Panc1 (cell line): ENCODE results near the gene CYS1. TPM values are rescaled to one million over a fixed set of nuclear protein-coding genes. Genes with fewer than 3 reads are reported as not detected.

ENCODE experiments used
- ATAC-seq: fragments of 200-7000 bp; cut with Tn5 transposase; 2 replicates; pipeline ENCODE4 v1.9.1; 2020; ENCODE audit warnings: mild to moderate bottlenecking, moderate library complexity
- BruUV-seq: library from RNA; stranded (reverse); fragments of 400-500 nt; replicated peaks from 2 replicates; lab custom pipeline; 2021; lab: Mats Ljungman, UMichigan
- CTCF ChIA-PET: fragments of 300-600 bp; sonication (Branson Sonifier 250); formaldehyde crosslinking; loops from one replicate; lab custom pipeline; 2022; ENCODE audit warnings: antibody characterized with exemption; lab: Charles Lee
- POLR2A ChIA-PET: fragments of 300-600 bp; sonication (Branson Sonifier 250); formaldehyde crosslinking; loops from one replicate; lab custom pipeline; 2022; ENCODE audit warnings: antibody characterized with exemption; lab: Charles Lee
- DNase-seq: peaks from one replicate; pipeline ENCODE4 v3.0.0-alpha.2; 2010; ENCODE audit warnings: low read depth, low spot score
- H3K27ac ChIP-seq: 2 replicates; pipeline ENCODE4 v1.5.1; 2011; ENCODE audit warnings: mild to moderate bottlenecking, low read length, inconsistent platforms
- H3K27me3 ChIP-seq: fragments of 200-500 bp; sonication (Bioruptor generic); 2 replicates; pipeline ENCODE4 v1.6.0; 2014; ENCODE audit warnings: low read length, inconsistent platforms; ENCODE audit not compliant: control insufficient read depth, insufficient read depth
- H3K36me3 ChIP-seq: fragments of 200-500 bp; sonication (Bioruptor generic); 2 replicates; pipeline ENCODE4 v1.5.1; 2014; ENCODE audit warnings: inconsistent platforms, mild to moderate bottlenecking, low read length, moderate library complexity; ENCODE audit not compliant: control insufficient read depth, insufficient read depth
- H3K4me1 ChIP-seq: 2 replicates; pipeline ENCODE4 v1.5.1; 2011; ENCODE audit warnings: inconsistent platforms, mild to moderate bottlenecking, low read length, moderate library complexity; ENCODE audit not compliant: control insufficient read depth, insufficient read depth
- H3K4me3 ChIP-seq, 2 experiments: 2 replicates each; pipeline ENCODE4 v1.5.1; 2011 to 2012; ENCODE audit warnings: low read depth in 2 of 2, low read length in 2 of 2, mild to moderate bottlenecking in 2 of 2, inconsistent platforms in 1 of 2, moderate library complexity in 1 of 2
- H3K9me3 ChIP-seq: fragments of 200-500 bp; sonication (Bioruptor generic); 2 replicates; pipeline ENCODE4 v1.5.1; 2014; ENCODE audit warnings: low read depth, mild to moderate bottlenecking, inconsistent platforms, low read length, moderate library complexity; ENCODE audit not compliant: control insufficient read depth, insufficient read depth
- CTCF ChIP-seq: fragments of 450-650 bp; IDR thresholded peaks from 2 replicates; pipeline ENCODE4 v1.5.1; 2017; ENCODE audit warnings: mild to moderate bottlenecking
- POLR2AphosphoS5 ChIP-seq: IDR thresholded peaks from 2 replicates; pipeline ENCODE4 v1.6.1; 2012; ENCODE audit warnings: mild to moderate bottlenecking, low read depth, low read length, moderate library complexity
- REST ChIP-seq, 2 experiments: IDR thresholded peaks; 2 replicates each; pipeline ENCODE4 v1.6.1; 2011 to 2012; ENCODE audit warnings: low read depth in 2 of 2, control low read depth in 1 of 2, low read length in 1 of 2, mild to moderate bottlenecking in 1 of 2, moderate library complexity in 1 of 2; ENCODE audit not compliant: insufficient read depth in 1 of 2
- SIN3A ChIP-seq: IDR thresholded peaks from 2 replicates; pipeline ENCODE4 v1.6.1; 2012; ENCODE audit warnings: low read depth, mild to moderate bottlenecking, low read length, moderate library complexity, borderline replicate concordance; ENCODE audit not compliant: insufficient read depth
- TCF7L2 ChIP-seq: IDR thresholded peaks from 2 replicates; pipeline ENCODE4 v1.6.1; 2011; ENCODE audit warnings: mild to moderate bottlenecking, low read depth, low read length, inconsistent platforms
- in situ Hi-C: cut with HindIII; loops from 2 replicates; pipeline ENCODE4 v1.10.0; 2016; ENCODE audit warnings: low sequenced_read_pairs, low pct_unique_long_range_greater_than_20kb
- intact Hi-C: fragments of 100-400 bp; cut with micrococcal nuclease; formaldehyde crosslinking; loops from one replicate; pipeline ENCODE4 v1.10.0; 2022; ENCODE audit not compliant: unreplicated experiment
- total RNA-seq: library from RNA; stranded (reverse); gene quantifications from one replicate; pipeline ENCODE4 v1.2.1, GENCODE V29; 2021; ENCODE audit not compliant: unreplicated experiment

The CYS1 gene
- total RNA-seq, 1 experiment from 2014 or later = 20.4 TPM

- ATAC-seq = peak; percentile 38; the same call in 1 of the 2 replicates
- POLR2A ChIA-PET = no interaction called here
- no peaks in the 10 kb centered on the region for H3K27me3 ChIP-seq
Measured at GRCh38 chr2:10073706-10074105, 6.5 kb downstream of the CYS1 start.

GRCh38 chr2:10072656-10073480 is 7.3 kb downstream of the CYS1 start:
- in situ Hi-C loops = no loop called here
- no peak overlapping the region for H3K4me3 ChIP-seq
- H3K9me3 ChIP-seq = no peaks in the 10 kb centered on the region
- ChIA-PET CTCF (interaction anchor here (0.5 to 3.7 kb wide), 17 partner anchors 12 to 1104 kb away, joined by 3 to 97 read pairs (median 5); no protein-coding TSS in a partner anchor), POLR2A (interaction anchor here (0.5 to 0.6 kb wide), 3 partner anchors 19 to 1056 kb away, joined by 3 to 13 read pairs (median 8); no protein-coding TSS in a partner anchor)
- no peak overlapping the region; the same call in 1 of the 2 replicates for H3K27ac ChIP-seq
- intact Hi-C loops = loop anchor here (2.0 to 10.0 kb wide), 3 partner anchors 24 to 362 kb away; partner anchors contain the start of gene RRM2
- no TSS peak for BruUV-seq
- 0 out of 2 replicates have a peak, but pooled peaks have one; percentile 30 for TF ChIP-seq POLR2AphosphoS5
- no peak for TF ChIP-seq REST (IDR thresholded peaks at IDR 0.05; ENCODE audit: insufficient read depth in 1 of 2, low read depth in 2 of 2, low read length in 1 of 2)
- TF ChIP-seq SIN3A = no peak
- TF ChIP-seq CTCF = peak; percentile 92
- no peak for TF ChIP-seq TCF7L2
- DNase-seq (peak; percentile 72), ATAC-seq (peak; percentile 97)
- no peaks in the 10 kb centered on the region for H3K27me3 ChIP-seq
- peaks cover 31% of the 10 kb centered on the region for H3K4me1 ChIP-seq
- no peaks in the 10 kb centered on the region for H3K36me3 ChIP-seq

More at GRCh38 chr2:10073706-10074105, 6.5 kb downstream of the CYS1 start:
- Histone ChIP-seq H3K36me3 (no peaks in the 10 kb centered on the region), H3K9me3 (no peaks in the 10 kb centered on the region), H3K4me3 (no peak overlapping the region), H3K4me1 (peaks cover 35% of the 10 kb centered on the region), H3K27ac (peak overlapping the region; percentile 15; the same call in 1 of the 2 replicates)
- intact Hi-C loops = loop anchor here (2.0 to 10.0 kb wide), 3 partner anchors 23 to 361 kb away; partner anchors contain the start of gene RRM2
- no peak for DNase-seq
- no peak for TF ChIP-seq REST (IDR thresholded peaks at IDR 0.05; ENCODE audit: insufficient read depth in 1 of 2, low read depth in 2 of 2, low read length in 1 of 2)
- TF ChIP-seq TCF7L2 = no peak
- in situ Hi-C loops = no loop called here
- BruUV-seq = no TSS peak
- CTCF ChIA-PET = interaction anchor here (0.7 to 3.7 kb wide), 6 partner anchors 21 to 362 kb away, joined by 3 to 97 read pairs (median 8); no protein-coding TSS in a partner anchor
